Breast epithelium (tissue), 3 donors: ENCODE measurements around the gene TRIP12.

Source experiments
- POLR2A ChIP-seq: fragments of 450-650 bp; IDR thresholded peaks from one replicate; pipeline ENCODE4 v1.6.1; 2016; ENCODE audit warnings: antibody characterized with exemption, mild to moderate bottlenecking, moderate library complexity
- TF ChIP-seq, protein P1 (sequence below), 3 donors: fragments of 450-650 bp; IDR thresholded peaks; one replicate each; pipeline ENCODE4 v1.5.1; 2016 to 2017; ENCODE audit warnings: antibody characterized with exemption in 3 of 3, mild to moderate bottlenecking in 3 of 3, moderate library complexity in 3 of 3

DNA sequence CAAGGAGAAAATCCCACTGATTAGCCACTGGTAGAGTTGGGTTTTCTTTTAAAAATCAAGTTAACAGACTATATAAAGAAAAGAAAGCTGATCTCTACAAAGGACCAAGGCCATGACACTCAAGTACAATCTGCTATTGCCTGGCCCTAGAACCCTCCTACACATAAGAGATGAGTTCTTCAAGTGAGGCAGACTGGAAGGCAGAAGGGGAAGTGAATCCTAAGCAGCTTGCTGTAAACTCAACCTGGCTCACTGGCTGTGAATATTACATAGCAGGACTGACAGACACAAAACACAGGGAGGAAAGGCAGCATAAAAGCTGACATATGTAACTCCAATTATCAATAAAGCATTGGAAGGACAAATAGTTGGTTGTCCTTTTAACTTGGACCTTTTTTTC, 65.4 kb downstream of the TRIP12 start:
- no peak for TF ChIP-seq POLR2A
- TF ChIP-seq, protein P1, sequence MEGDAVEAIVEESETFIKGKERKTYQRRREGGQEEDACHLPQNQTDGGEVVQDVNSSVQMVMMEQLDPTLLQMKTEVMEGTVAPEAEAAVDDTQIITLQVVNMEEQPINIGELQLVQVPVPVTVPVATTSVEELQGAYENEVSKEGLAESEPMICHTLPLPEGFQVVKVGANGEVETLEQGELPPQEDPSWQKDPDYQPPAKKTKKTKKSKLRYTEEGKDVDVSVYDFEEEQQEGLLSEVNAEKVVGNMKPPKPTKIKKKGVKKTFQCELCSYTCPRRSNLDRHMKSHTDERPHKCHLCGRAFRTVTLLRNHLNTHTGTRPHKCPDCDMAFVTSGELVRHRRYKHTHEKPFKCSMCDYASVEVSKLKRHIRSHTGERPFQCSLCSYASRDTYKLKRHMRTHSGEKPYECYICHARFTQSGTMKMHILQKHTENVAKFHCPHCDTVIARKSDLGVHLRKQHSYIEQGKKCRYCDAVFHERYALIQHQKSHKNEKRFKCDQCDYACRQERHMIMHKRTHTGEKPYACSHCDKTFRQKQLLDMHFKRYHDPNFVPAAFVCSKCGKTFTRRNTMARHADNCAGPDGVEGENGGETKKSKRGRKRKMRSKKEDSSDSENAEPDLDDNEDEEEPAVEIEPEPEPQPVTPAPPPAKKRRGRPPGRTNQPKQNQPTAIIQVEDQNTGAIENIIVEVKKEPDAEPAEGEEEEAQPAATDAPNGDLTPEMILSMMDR (IDR thresholded peaks at IDR 0.05) = no peak
